ENCODE data around the gene FGF22. TPM values are rescaled to one million over a fixed set of nuclear protein-coding genes. Genes with fewer than 3 reads are reported as not detected.

The FGF22 gene
- total RNA-seq, 1 donor from 2014 or later = 0.51 TPM

DNA sequence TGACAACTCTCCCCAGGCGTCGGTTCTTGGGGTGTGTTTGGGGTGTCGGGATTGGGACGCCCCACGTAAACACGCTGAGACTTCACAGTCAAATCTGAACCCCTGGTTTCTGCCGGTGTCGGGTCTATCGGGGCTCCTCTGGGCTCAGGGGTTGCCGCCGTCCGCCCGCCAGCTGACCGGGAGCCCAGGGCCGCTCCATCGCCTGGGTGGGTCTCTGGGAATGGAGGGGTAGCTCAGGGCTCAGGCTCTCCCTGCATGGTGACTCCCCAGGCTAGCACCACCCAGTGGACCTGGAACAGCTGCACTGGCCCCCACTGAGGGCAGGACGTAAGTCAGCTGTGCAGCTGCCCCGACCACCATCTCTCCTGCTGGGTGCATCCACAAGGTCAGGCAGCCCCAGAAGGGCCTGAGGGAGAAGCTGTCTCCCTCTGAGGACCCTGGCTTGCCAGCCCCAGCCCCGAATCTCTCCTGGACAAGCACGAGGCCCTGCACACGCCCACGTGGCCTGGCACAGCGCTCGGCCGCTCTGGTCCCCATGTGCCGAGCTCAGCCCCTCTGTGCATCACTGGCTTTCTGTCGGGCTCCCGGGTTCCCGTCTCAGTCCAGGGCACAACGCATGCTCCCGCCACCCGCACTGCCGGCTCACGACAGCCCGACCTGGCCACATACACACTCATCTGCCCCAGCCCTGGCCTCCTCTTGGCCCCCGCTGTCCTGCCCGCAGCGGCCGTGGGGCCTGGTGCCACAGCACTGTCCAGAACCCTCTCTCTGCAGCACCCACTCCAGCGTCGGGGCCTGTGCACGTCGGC, 17.3 kb downstream of the FGF22 start:
- no peak for DNase-seq (ENCODE audit: low read depth, low spot score)
- Mint-ChIP-seq H3K36me3 (ENCODE audit: low read depth) (no peaks in the 10 kb centered on the region), H3K27me3 (ENCODE audit: low read depth) (no peaks in the 10 kb centered on the region), H3K4me3 (no peak overlapping the region), H3K9me3 (no peaks in the 10 kb centered on the region), H3K27ac (ENCODE audit: unreplicated experiment) (no peak overlapping the region), H3K4me1 (peaks cover 14% of the 10 kb centered on the region)
- TF ChIP-seq, protein P1, sequence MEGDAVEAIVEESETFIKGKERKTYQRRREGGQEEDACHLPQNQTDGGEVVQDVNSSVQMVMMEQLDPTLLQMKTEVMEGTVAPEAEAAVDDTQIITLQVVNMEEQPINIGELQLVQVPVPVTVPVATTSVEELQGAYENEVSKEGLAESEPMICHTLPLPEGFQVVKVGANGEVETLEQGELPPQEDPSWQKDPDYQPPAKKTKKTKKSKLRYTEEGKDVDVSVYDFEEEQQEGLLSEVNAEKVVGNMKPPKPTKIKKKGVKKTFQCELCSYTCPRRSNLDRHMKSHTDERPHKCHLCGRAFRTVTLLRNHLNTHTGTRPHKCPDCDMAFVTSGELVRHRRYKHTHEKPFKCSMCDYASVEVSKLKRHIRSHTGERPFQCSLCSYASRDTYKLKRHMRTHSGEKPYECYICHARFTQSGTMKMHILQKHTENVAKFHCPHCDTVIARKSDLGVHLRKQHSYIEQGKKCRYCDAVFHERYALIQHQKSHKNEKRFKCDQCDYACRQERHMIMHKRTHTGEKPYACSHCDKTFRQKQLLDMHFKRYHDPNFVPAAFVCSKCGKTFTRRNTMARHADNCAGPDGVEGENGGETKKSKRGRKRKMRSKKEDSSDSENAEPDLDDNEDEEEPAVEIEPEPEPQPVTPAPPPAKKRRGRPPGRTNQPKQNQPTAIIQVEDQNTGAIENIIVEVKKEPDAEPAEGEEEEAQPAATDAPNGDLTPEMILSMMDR (conservative IDR thresholded peaks at IDR 0.05) = no peak

DNA sequence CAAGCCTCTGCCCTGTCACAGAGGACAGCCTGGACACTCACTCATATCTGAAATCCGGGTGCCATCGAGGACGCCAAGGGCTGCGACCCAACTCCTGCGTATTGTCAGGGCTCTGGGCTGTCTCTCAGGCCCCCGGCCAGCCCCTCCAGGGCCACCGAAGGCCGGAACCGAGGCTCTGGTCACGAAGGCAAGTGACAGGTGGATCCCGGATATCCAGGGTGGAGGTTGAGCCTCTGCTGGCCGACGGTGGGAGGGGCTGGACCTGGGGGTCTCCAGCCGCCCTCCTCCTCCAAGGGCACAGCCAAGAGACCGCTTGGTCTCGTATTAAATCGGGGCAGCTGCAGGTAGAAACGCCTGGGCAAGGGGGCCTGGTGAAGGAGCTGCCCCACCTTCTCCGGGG, 17.9 kb downstream of the FGF22 start:
- no peaks in the 10 kb centered on the region for H3K27me3 Mint-ChIP-seq (ENCODE audit: low read depth)
- no peak overlapping the region for H3K27ac Mint-ChIP-seq (ENCODE audit: unreplicated experiment)
- H3K4me1 Mint-ChIP-seq = peaks cover 14% of the 10 kb centered on the region
- H3K9me3 Mint-ChIP-seq = no peaks in the 10 kb centered on the region
- no peak for DNase-seq (ENCODE audit: low read depth, low spot score)
- TF ChIP-seq, protein P1 (conservative IDR thresholded peaks at IDR 0.05) = no peak
- no peak overlapping the region for H3K4me3 Mint-ChIP-seq
- no peaks in the 10 kb centered on the region for H3K36me3 Mint-ChIP-seq (ENCODE audit: low read depth)

DNA sequence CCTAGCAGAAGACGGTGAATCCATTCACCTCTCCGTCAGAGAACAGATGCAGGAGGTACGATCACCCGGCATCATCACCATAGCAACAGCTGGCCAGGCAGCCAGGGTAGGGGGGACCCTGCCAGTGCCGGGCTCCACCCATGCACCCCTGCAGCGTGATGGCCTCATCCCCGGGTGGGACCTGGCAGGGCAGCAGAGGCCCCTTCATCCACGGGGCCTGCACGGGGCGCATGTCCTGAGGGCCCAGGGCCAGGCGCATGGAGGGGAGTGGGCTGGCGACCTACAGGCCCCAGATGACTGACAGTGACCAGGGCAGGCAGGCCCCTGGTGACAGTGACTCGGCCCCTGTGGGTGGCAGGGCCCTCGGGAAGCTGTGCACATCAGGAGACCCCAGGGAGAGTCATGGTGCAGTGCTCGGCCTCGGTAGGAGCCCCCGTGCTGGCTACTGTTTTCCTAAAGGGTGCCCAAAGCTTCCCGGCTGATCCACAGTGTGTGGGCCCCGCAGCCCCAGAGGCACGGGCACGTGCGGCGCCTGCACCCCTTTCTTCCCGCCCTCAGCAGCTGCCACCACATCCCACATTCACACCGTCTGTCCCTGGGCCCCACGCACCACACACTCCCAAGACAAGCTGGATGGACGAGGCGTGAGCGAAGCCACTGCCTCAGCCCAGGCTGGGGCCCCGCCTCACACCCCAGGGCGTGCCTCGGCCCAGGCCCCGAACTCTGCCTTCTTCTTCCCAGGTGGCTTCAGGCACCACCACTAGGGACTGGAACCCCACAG, 18.6 kb downstream of the FGF22 start:
- TF ChIP-seq, protein P1 (conservative IDR thresholded peaks at IDR 0.05) = no peak
- DNase-seq (ENCODE audit: low read depth, low spot score) = no peak
- Mint-ChIP-seq H3K27ac (ENCODE audit: unreplicated experiment) (no peak overlapping the region), H3K4me3 (no peak overlapping the region), H3K36me3 (ENCODE audit: low read depth) (no peaks in the 10 kb centered on the region), H3K4me1 (peaks cover 14% of the 10 kb centered on the region), H3K27me3 (ENCODE audit: low read depth) (no peaks in the 10 kb centered on the region), H3K9me3 (no peaks in the 10 kb centered on the region)

DNA sequence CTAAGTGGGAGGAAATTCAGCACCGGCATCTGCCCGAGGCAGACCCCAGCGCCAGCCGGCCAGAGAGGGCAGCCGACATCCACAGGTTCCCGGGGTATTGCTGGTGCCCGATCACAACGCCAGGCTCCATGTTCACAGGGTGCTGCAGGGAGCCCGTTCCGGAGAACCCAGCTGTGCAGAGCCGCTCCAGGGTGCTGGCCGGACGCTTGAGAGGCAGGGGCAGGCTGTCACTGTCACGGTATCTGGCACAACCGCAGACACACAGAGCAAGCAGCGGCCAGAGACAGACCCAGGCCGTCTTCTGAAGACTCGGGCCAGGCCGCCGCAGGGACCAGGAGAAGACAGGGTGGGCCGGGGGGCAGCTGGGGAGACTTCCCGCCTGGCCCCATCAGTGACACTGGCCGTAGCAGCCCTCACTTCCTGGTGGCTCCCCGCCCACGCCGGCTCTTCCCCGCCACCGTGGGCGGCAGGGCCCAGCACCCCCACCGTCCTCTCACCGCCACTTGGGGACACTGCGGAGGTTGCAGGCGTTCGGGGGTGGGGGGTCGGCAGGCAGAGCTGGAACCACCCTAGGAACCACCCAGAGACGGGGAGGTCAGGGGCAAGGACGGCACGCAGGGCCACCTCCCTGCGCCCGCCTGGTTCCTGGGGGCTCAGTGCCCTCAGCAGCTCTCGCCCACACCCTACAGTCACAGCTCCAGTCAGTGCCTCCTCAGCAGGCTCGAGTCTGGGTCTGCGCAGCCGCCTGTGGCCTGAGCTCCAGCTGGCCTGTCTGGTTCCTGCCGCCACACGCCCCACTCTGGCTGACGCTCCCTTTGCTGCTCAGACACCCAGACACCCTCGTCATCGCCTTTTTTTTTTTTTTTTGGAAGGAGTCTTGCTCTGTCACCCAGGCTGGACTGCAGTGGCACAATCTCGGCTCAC, 19.5 kb downstream of the FGF22 start:
- Mint-ChIP-seq H3K9me3 (no peaks in the 10 kb centered on the region), H3K27me3 (ENCODE audit: low read depth) (no peaks in the 10 kb centered on the region), H3K36me3 (ENCODE audit: low read depth) (no peaks in the 10 kb centered on the region), H3K4me3 (peak overlapping the region; percentile 67), H3K4me1 (peaks cover 18% of the 10 kb centered on the region), H3K27ac (ENCODE audit: unreplicated experiment) (no peak overlapping the region)
- TF ChIP-seq, protein P1 (conservative IDR thresholded peaks at IDR 0.05) = no peak
- DNase-seq (ENCODE audit: low read depth, low spot score) = no peak

DNA sequence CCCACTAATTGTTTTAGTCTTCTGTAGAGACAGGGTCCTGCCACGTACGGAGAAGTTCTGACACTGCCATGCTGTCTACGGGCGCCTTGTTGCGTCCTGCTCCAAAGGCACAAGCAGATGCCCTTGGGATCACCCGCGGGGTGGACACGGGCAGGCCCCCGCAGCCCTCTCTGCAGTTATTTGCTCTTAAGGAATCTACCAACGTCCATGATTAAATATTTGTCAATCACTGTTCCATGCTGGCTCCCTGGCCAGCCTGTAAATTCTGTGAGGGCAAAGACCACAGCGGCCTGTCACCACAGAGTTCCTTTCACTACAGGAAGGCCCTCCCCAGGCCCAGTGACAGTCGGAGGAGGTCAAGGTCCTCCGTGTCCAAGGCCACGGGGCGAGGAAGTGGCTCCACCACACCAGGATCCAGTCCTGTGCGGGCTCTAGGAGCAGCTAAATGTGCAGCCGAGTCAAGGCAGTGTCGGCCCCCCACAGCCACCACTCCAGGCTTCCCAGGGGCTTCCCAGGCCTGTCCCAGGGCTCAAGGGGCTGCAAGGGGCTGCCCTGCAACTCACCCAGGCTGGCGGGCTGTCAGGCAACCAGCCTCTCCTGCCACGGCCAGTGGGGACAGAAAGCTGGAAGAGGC, 21.2 kb downstream of the FGF22 start:
- no peak overlapping the region for H3K27ac Mint-ChIP-seq (ENCODE audit: unreplicated experiment)
- TF ChIP-seq, protein P1 (conservative IDR thresholded peaks at IDR 0.05) = no peak
- H3K4me1 Mint-ChIP-seq = peaks cover 23% of the 10 kb centered on the region
- H3K9me3 Mint-ChIP-seq = no peaks in the 10 kb centered on the region
- peak overlapping the region; percentile 86 for H3K4me3 Mint-ChIP-seq
- peaks cover 2% of the 10 kb centered on the region for H3K36me3 Mint-ChIP-seq (ENCODE audit: low read depth)
- peaks cover 5% of the 10 kb centered on the region for H3K27me3 Mint-ChIP-seq (ENCODE audit: low read depth)
- no peak for DNase-seq (ENCODE audit: low read depth, low spot score)

All from neural crest cell (in vitro differentiated cells).